ENCODE results near the gene GPR162.
"Not testable (repeated sequence)": the region's sequence is repeated elsewhere in the genome, so short reads cannot be mapped to it uniquely, and the experiment has no call there.

DNA sequence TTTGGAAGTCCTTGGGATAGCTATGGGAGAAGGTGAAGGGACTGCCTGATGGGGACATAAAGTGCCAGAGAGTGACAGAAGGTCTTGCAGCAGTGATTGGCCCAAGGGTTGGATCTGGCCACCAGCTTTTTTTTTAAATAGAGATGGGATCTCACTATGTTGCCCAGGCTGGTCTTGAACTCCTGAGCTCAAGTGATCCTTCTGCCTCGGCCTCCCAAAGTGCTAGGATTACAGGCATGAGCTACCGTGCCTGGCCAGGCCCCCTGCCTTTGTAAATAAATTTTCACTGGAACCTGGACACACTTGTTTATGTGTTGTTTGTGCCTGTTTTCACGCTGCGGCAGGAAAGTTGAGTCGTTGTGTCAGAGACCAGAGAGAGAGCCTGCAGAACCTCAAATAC lies 43.7 kb downstream of the GPR162 start:
- TF ChIP-seq, protein P1, sequence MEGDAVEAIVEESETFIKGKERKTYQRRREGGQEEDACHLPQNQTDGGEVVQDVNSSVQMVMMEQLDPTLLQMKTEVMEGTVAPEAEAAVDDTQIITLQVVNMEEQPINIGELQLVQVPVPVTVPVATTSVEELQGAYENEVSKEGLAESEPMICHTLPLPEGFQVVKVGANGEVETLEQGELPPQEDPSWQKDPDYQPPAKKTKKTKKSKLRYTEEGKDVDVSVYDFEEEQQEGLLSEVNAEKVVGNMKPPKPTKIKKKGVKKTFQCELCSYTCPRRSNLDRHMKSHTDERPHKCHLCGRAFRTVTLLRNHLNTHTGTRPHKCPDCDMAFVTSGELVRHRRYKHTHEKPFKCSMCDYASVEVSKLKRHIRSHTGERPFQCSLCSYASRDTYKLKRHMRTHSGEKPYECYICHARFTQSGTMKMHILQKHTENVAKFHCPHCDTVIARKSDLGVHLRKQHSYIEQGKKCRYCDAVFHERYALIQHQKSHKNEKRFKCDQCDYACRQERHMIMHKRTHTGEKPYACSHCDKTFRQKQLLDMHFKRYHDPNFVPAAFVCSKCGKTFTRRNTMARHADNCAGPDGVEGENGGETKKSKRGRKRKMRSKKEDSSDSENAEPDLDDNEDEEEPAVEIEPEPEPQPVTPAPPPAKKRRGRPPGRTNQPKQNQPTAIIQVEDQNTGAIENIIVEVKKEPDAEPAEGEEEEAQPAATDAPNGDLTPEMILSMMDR (IDR thresholded peaks at IDR 0.05) = not testable (repeated sequence)
- TF ChIP-seq POLR2A (IDR thresholded peaks at IDR 0.05; ENCODE audit: low read depth) = not testable (repeated sequence)

Data from esophagus muscularis mucosa (tissue), 3 donors.